GF-D8 (cell line): Measurements from ENCODE around the gene CIB4.
"Not testable (repeated sequence)": the region's sequence is repeated elsewhere in the genome, so short reads cannot be mapped to it uniquely, and the experiment has no call there.

ENCODE experiments used
- DNase-seq: peaks from one replicate; lab custom pipeline; 2025; lab: John Stamatoyannopoulos, UW

The CIB4 gene

DNA sequence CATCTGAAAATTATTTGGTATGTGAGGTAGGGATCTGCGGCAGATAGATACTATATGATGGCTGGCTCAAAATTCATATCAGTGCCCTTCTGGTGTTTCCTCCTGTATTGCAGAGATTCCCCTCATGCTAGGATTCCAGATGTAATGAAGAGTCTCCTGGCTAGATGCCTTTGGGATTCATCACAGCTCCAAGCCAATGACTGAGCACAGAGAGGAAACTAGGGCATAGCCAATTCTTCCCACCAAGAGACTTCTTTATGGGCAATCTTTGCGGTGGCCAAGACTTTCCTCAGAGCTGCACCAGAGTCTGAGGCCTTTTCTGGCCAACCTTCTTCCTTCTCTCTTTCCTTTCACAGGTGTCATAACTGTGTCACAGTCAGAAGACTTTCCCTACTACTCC, 25.5 kb upstream of the CIB4 start:
- DNase-seq, result no peak

DNA sequence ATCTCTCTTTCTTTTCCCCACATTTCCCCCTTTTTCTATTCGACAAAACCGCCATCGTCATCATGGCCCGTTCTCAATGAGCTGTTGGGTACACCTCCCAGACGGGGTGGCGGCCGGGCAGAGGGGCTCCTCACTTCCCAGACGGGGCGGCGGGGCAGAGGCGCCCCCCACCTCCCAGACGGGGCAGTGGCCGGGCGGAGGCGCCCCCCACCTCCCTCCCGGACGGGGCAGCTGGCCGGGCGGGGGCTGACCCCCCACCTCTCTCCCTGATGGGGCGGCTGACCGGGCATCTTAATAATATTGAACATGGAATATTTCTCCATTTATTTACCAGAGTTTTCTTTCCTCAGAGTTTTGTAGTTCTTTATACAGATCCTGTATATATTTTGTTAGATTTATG, 24.1 kb upstream of the CIB4 start:
- not testable (repeated sequence) for DNase-seq

DNA sequence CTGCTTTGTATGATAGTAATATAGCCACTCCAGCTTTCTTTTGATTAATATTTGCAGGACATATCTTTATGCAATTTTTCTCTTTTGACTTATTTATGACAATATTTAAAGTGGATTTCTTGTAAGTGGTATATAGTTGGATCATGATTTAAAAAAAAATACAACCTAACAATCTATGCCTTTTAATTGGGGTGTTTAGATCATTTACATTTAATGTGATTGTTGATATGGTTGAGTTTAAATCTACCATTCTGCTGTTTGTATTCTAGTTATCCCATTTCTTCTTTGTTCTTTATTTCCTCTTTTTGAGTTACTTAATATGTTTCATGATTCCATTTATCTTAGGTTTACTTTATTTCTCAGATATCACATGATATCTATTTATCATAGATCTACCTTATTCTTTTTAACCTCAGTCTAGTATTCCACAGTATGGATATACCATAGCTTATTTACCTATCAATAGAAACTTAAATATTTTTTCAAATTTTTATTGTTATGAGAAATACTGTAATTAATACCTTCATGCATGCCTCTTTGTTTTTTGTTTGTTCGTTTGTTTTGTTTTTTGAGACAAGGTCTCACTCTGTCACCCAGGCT, 19.3 kb upstream of the CIB4 start:
- no peak for DNase-seq

DNA sequence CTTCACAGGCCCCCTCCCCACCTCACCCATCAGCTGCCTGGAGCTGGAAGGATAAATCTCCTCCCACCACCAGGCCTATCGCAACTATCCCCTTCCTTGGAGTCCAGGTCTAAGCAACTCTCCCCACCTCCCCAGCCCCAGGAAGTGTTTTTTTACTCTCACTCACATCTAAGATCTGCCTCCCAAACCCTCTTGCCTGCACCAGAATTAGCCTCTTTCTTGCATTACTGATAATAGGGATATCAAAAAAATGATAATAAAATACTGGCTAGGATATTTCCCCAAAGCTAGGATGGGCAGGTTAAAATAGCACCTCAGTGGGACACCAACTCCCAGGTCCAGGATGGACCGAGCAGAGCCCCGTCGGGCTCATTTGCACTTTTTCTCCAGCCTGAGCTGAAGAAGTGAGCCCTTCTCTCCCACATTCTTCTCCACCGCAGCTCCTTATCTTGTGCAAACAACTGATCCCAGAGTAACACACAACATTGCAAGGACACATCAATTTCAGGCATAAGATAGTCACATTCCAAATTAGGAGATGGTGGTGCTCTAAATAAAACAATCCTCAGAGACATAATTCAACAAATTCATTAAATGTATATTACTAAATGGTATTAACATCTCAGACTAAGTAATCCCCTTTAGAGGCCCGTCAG, 17.7 kb upstream of the CIB4 start:
- DNase-seq, result no peak

DNA sequence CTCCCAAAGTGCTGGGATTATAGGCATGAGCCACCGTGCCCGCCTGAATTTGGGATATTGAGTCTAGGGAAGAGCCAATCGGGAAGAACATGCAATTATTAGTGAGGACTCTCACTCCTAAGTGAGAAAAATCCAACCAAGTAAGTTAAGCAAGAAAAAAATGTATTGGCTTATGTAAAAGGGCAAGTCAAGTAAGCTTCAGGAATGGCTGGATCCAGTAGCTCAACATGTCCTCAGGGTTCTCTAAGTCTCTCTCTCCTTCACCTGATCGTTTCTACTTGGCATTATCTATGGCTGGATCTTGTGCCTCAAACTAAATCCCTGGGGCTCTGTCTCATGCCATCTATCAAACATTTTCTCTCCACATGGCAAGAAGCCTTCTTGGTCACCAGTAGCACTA, 16.1 kb upstream of the CIB4 start:
- DNase-seq, result no peak

DNA sequence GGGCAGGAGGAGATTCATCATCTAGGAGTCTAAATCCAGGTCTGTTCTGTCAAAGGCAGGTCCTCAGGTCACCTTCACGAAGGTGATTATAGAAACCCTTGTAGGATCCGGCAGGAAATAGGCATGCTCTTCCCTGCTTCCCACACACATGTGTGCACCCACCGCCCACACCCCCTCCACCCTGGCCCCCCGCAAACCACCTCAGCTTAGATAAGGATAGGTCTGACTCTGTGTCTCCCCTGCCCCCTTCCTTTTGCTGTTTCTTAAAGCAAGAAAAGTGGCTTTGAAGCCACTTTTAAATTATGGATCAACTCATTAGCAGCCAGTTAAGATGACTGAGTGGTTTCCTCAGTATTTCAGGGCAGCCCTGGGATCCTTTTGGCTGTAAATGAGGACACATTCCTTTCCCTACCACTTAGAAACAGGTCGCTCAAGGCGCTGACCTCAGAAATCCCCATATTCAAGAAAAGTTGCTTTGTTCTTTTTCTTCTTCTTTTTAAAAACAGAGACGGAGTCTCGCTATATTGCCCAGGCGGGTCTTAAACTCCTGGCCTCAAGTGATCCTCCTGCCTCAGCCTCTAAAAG, 14.5 kb upstream of the CIB4 start:
- no peak for DNase-seq

DNA sequence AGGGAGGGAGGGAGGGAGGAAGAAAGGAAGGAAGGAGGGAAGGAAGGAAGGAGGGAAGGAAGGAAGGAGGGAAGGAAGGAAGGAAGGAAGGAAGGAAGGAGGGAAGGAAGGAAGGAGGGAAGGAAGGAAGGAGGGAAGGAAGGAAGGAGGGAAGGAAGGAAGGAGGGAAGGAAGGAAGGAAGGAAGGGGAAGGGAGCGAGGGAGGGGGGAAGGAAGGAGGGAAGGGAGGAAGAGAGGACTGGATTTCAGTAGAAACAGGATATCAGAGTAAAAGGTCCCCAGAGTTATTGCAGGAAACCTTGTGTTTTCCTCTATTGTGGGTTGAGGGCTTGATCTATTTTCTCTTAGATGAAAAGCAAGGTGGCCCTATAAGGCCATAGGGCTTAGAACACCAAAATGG, 14.0 kb upstream of the CIB4 start:
- not testable (repeated sequence) for DNase-seq

DNA sequence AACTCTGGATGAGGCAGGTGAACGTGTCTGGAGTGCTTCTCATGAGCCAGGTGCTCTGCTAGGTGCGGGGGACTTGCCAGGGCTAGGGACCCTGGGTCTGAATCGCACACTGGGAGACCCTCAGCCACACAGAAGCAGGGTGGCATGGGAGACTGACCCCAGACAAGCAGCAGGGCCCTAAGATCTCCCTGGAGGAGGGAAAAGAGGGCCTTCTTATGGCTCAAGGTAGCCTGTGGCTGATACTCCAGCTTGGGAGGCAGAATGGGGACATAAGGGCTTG, 12.8 kb upstream of the CIB4 start:
- DNase-seq, result no peak

DNA sequence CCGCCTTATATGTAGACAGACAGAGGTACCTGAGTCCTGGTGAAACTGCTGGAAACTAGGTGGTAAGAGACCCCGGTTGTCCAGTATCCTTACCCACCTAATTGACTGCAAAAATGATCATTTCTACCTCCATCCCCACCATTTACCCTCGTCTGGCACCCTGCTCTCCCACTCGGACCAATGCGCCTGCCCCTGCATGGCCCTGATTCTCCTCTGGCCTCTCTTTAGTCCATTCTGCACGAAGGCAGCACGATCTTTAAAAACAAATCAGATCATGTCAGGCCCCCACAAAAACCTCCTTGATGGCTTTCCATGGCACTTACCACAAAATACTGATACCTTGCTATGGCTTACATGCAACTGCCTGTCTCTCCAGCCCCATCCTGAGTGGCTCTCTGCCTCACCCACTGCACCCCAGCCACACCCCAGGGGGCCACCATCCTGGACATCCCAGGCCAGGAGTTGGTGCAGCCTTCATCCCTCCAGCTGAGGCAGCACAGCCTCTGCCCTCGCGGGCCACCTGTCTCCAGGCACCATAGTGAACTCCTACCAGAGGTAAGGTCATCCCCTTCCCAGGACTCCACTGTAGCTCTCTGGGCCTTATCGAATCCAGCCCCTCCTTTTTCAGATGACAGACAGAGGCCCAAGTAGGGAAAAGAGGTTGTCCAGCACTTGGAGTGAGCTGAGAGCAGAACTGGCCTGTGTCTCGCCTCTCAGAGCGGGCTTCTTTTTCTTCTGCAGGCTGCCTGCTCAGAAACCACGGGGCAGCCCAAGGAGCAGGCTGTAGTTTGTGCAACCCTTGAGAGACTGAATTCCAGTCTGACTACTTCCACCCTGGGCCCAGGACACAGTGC, 12.3 kb upstream of the CIB4 start:
- DNase-seq, result no peak

DNA sequence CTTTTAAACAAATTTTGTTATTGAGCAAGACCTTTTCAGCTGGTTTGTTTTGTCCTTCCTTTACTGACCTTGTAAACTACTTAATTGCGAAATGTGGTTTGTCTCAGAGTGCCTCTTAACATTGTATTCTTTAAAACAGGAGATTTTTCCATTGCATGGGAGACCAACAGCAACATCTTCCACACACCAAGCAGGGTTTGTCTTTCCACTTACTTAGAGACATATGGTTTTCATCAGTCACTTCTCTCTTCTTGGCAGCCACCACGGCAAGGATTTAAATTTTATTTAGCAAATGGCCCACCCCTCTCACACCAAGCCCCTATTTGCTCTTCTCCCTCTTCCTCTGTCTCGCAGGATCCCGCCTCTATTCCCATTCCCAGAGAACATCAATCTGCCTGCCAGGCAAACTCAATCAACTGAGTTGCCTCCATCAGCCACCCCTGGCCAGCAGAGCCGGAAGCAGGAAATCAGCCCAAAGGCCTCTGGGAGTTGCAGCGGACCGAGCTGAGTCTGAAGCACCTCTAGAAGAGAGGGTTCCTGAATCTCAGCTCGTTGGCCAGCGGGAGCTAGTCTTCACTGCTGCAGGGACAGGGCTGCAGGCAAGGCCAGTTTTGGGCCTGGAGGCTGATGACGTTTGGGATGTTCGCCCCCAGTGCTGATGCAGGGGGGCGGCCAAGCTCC, 11.3 kb upstream of the CIB4 start:
- no peak for DNase-seq

DNA sequence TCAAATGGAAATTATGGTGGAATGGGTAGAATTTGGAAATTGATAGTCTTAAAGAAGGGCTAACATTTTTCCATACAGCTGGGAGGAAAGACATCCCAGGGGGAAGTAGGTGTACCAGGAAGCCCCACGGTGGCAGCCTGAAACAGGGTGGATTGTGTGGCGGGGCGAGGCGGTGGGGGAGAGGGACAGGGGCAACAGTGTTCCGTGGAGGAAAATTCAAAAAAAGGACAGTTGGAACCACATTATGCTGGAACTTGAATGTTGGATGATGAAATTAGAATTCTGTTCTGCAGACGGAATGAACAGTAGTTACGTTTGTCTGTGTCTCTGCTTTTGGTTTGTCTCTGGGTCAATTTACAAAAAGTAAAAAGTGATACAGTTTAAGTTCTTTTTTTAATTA, 10.6 kb upstream of the CIB4 start:
- DNase-seq, result no peak

DNA sequence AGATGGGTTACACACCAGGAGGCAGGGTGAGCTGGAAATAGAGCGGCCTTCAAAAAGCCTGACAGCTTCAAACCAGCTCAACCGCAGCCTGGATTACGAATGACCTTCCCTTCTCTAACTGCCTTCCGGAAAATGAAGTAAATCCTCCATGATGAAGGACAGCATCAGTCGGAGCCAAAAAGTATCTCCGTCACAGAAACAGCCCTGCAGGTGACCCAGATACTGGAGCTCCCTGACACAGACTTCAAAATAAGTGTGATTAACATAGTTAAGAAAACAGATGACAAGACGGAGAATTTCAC, 10.3 kb upstream of the CIB4 start:
- DNase-seq, result no peak

DNA sequence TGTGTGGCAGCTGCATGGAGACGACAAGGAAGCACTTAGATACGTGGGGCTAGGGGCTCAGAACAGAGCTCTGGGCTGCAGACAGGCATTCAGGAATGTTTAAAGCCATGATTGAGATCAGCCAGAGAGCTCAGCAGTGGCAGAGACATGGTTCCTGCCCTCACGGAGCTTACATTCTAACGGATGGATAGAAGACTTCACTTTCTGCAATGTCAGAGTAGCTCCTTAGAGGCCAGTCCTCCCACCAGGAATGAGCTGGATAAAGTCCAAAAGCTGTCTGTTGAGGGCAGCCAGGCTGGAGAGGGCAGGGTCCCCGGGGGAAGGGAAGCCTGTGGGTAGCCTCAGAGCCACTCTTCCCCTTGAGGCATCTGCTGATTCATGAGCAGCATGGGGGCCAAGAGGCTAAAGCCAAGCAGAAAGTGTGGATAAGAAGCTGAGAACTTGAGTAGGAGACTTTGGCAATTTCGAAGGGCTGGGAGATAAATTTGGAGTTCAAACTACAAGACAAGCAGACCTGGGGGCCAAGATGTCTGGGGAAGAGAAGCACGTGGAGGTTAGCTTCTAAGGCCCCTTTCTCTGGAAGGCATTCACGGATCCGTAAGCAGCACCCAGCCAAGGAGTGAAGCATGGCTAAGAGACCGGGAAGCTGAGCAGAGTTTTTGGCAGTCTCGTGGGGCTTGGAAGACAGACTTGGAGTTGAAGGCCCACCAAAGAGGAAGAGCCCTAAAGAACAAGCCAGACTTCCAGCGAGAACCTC, 9.7 kb upstream of the CIB4 start:
- no peak for DNase-seq

DNA sequence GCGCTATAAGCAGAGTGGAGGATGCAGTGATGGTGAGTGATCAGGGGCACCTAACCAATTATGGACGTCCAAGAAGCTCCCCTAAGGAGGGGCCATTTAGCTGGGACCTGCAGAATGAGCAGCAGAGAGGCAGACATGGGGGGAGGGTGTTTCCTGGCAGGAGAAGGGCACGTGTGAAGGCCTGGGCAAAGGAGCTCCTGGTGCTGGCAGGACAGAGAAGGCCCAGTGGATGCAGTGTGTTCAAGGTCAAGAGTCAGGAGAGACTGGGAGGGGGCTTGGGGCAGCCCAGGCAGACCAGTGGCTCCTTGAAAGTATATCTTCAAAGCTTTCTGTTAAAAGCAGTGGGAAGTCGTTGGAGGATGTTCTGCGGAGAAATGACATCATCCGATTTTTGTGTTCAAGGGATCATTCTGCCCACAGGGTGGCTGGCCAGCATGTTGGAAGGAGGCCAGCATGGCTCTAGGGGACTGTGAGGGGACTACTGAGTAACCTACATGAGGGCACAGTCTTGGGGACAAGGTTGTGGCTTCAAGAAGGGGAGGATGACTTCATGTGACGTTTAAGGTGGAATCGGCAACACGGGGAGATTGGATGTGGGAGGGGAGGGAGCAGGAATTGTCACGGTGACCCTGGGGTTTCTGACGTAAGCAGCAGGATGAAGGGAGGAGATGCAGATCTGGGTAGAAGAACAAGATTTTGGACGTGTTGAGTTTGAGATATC, 9.0 kb upstream of the CIB4 start:
- no peak for DNase-seq

DNA sequence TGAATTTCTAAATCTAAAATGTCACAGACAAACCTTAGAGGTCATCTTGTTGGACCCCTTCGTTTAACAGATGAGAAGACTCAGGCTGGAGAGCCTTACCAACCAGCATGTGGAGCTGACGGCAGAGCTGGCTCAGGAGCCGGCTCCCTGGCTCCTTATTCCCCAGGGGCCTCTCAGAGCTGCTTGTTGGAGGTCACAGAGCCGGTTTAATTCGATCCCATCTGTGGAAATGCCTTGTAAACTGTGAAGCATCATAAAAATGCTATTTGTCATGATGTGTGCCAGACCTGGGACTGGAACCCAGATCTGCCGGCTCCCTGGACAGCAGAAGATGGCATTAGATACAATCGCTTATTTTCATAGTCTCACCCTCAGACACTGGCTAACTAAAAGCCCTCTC, 8.2 kb upstream of the CIB4 start:
- no peak for DNase-seq

DNA sequence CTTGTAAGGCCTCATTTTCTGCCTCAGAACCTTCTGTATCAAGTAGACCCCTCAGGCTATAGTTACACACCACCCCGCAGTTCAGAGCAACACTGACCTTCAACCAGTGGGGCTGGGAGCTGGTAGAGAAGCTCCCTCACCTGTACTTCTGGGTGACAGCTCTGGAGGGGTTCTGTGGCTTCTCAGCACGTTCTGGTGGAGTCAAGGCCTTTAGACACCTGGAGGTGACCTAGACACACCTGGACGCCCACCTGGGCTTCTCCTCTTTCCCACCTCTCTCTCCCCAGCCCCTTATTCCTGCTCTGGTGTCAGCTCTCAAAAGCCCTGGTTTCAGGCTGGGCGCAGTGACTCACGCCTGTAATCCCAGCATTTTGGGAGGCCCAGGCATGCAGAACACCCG, 7.3 kb upstream of the CIB4 start:
- DNase-seq, result no peak

DNA sequence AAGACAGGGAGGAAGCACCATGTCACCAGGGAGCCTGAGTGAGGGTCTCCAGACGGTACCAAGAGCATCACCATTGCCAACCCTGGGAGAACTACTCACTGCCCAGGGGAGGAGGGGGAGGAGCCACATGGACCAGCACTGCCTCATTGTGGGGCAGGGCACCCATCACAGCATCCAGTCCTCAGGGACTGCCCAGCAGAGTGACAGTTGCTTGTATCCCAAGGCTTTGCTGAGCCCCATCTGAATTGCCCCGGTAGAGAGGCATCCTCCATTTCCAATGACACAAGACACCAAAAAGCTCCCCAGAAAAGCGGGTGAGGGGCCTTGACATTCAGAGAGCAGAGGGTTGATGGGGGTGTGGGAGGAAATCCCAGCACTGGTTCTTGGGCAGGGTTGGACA, 6.8 kb upstream of the CIB4 start:
- no peak for DNase-seq

DNA sequence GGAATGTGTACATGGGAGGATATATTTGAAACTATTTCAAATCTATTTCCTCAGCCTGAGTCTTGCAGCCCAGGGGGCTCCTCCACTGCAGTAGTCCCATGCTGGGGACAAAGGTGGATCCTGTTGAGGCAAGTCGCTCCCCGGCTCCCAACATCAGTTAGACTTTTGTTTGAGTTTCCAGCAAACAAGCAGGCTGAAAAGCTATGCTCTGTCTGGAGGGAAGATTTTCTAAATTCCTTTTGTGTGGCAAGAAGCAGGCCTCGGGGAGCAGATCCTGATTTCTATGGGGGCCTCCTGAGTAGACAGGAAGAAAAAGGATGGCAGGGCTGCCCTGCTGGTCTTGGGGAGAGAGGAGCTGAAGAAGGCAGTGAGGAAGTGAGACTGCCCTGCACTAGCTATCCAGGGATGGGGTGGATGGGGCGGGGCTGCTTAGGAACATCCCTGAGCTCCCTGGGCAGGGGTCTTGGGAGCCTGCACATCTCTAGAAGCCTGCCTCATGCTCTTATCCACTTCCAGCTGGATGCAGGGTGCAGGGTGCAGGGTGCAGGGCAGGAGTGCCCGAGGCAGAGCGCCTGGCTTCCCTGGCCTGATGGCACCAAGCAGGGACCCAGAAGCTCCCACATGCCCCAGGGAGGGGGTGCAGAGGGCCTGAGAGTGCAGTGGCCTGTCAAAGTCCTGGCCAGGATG, 6.0 kb upstream of the CIB4 start:
- no peak for DNase-seq

DNA sequence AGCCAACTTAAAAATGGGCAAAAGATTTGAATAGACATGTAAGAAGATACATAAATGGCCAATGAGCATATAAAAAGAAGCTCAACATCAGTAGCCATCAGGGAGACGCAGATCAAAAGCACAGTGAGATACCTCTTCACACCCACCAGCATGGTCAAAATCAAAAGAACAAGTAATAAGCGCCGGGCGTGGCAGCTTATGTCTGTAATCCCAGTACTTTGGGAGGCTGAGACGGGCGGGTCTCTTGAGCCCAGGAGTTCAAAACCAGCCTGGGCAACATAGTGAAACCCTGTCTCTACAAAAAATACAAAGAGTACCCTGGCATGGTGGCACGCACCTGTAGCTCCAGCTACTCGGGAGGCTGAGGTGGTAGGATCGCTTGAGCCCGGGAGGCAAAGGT, 4.6 kb upstream of the CIB4 start:
- no peak for DNase-seq

DNA sequence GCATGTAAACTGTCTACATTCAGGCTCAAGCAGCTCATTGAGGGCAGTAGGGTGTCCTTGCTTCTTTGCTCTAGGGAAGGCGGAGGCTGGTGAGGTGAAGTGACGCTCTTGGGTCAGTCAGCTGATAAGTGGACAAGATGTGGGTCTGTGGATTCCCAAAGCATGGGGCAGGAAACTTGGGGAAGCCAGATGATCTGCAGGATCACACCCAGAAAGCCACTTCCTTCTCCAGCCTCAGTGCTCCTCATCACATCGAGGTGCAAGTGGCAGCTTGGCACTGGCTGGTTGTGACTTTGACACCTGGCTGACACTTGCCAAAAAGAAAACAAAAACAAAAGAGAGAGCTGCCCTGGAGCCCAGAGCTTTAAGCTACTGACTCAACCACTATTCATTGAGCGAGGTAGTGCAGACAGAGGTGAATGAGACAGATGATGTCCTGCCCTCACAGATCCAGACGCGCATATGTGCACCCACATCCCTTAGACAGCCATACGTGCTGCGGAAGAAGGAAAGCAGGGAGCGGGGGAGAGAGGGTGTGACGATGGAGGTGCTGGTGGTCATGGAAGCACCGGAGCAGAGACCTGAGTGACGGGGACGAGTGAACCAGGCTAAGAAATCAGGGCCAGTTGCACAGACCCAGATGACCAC, 3.1 kb upstream of the CIB4 start:
- no peak for DNase-seq
